DMS114 treated with DMSO at 0.1 percent for 48 hours (cell line): ENCODE data around the gene APOC4.
"Not testable (repeated sequence)": the region's sequence is repeated elsewhere in the genome, so short reads cannot be mapped to it uniquely, and the experiment has no call there.

Source experiments
- DNase-seq: peaks from one replicate; lab custom pipeline; 2025; ENCODE audit not compliant: unreplicated experiment; lab: John Stamatoyannopoulos, UW

APOC4 gene

DNA sequence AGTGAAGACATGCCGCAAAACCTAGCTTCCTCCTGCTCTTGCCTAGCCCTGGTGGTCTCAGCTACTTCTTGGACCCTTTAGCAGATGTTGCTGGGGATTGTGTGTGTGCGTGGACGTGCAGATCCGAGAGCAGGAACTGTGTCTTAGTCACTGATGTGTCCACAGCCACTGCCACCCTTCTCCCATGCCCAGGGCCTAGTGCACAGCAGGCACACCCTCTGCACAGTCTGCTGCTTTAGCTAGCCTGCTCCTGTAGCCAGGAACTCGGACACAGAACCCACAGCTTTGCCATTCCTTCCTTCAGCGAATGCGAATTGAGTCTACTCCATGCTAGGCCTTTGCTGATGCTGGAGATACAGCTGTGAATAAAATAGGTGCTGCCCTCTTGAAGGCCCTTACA is 15.5 kb downstream of the APOC4 start:
- DNase-seq = no peak

- no peak for DNase-seq
Measured at GRCh38 chr19:44958090-44958489, 16.1 kb downstream of the APOC4 start.

DNA sequence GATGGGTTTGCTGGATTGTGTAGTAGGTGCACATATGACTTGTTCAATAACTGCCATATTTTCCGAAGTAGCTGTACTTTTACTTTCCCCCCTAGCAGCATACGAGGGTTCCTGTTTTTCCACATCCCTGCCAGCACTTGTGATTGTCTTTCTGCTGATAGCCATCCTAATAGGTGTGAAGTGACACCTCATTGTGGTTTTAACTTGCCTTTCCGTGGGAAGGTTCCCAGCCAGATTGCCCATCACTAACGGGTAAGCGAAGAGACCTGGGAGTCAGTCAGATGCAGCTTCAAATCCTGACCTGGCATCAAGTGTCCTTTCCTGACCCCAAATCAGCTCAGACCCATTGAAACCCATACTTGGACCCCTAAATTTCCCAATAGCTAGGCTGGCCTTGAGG is 17.7 kb downstream of the APOC4 start:
- no peak for DNase-seq

- DNase-seq = no peak
Measured at GRCh38 chr19:44960906-44961728, 19.1 kb downstream of the APOC4 start.

DNA sequence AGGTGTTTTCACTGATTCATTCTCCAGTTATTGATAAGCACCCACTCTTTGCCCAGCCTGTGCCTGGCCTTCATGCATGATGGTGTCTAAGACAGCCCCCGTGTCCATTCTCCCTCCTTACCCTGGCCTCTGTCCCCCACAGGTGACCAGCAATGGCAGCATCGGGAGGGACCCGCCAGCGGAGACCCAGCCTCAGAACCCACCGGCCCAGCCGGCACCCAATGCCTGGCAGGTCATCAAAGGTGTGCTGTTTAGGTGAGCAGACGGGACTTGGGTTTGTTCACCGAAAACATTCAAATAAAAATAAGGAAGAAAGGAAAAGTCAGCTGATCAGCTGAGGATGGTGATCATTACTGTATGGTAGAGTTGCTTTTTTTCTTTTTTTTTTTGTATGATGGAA is 19.8 kb downstream of the APOC4 start:
- no peak for DNase-seq

DNA sequence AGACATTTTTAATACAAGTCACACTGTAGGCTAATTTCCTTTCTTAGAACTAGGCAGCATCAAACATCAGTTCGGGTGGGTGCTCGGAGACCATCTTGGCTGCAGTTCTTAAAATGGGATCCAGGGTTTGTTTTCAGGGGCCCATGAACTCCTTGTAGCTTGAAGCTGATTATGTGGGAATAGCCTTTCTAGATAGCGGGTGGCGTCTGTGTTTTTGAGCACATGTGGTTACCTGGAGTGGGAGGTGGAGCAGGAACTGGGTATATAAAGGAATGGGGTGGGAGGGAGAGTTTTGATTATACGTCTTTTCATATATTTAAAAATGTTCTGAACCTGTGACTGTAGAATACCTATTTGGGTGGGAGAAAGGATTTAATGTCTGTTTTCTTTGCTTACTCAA is 26.1 kb downstream of the APOC4 start:
- DNase-seq = no peak

DNA sequence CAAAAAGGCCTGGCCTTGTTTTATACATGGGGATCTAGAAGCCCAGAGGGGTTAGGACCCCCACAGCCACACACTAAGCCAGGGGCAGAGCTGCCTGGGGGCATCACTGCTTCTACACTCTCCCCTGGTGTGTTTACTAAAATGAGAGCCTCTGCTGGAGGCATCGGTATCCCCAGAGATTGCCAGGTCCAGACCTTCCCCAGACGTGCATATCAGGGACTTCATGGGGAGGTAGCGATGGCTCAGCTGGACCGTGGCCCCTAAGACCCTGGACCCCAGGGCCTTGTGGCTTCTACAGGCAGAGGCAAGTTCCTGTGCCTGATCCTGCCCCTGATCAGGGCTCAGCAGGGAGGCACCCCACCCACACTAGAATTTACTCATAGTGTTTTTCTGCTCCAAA is 26.6 kb downstream of the APOC4 start:
- DNase-seq = no peak

DNA sequence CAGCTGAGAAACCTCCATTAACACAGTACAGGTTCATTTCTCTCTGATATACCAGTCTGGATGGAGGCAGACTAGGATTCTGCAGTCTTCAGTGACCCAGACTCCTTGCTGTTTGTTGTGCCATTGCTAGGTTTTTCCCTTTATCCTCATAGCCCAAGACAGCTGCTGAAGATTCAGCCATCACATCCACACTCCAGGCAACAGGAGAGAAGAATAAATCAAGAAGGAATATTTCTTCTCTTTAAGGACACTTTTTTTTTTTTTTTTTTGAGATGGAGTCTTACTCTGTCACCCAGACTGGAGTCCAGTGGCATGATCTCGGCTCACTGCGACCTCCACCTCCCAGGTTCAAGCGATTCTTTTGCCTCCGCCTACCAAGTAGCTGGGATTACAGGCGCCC is 27.4 kb downstream of the APOC4 start:
- no peak for DNase-seq

GRCh38 chr19:44971451-44971850 is 29.4 kb downstream of the APOC4 start:
- not testable (repeated sequence) for DNase-seq

DNA sequence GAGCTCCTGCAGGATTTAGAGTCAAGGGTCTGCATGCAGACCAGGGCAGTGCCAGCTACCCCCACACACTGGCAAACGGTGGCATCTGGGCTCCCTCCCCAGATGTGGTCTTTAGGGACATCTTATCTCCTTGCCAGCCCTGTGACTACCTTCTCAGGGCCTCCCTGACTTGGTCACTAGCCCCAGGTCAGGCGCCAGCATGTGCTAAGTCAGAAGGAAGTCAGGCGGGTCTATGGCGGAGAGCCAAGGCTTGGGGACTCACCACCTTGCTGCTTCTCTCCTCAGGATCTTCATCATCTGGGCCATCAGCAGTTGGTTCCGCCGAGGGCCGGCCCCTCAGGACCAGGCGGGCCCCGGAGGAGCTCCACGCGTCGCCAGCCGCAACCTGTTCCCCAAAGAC is 30.8 kb downstream of the APOC4 start:
- DNase-seq = no peak

GRCh38 chr19:44973982-44974735 is 32.1 kb downstream of the APOC4 start:
- DNase-seq = no peak

- no peak for DNase-seq
Measured at GRCh38 chr19:44974857-44975256, 32.8 kb downstream of the APOC4 start.

- no peak for DNase-seq
Measured at GRCh38 chr19:44975444-44975843, 33.4 kb downstream of the APOC4 start.

DNA sequence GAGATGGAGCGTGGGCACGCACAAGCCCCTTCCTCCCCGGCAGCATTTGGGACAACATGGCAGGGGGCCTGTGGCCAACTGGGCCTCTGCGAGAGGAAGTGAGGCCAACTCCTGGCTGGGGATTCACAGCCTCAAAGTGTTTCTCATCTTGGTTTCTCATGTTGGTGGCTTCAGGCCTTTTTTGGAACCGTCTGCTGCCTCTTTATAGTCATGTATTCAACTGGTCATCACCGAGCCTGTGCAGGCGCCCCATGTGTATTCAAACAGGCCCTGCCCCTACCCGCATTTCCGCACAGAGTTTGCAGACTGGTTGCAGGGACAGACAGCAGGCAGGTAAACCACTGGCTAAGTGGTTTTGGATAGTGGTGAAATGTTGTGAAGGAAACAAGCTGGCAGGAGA is 42.0 kb downstream of the APOC4 start:
- no peak for DNase-seq

GRCh38 chr19:44985445-44985844 is 43.4 kb downstream of the APOC4 start:
- DNase-seq = no peak

- DNase-seq = no peak
Measured at GRCh38 chr19:44986389-44986788, 44.4 kb downstream of the APOC4 start.

DNA sequence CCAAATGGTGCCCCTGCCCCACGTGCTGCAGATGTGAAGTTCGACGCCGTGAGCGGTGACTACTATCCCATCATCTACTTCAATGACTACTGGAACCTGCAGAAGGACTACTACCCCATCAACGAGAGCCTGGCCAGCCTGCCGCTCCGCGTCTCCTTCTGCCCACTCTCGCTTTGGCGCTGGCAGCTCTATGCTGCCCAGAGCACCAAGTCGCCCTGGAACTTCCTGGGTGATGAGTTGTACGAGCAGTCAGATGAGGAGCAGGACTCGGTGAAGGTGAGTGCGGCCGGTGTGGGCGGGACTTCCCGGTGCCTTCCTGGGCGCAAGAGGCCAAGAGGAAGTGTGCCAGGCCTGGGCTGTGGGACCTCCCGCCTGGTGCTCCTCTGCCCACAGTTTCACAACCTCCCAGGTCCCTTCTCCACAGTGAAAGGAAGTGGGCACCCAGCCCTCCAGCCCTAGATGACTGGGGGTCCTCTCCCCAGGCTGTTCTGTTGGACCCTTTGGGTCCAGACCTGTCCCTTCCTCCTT is 45.2 kb downstream of the APOC4 start:
- no peak for DNase-seq

DNA sequence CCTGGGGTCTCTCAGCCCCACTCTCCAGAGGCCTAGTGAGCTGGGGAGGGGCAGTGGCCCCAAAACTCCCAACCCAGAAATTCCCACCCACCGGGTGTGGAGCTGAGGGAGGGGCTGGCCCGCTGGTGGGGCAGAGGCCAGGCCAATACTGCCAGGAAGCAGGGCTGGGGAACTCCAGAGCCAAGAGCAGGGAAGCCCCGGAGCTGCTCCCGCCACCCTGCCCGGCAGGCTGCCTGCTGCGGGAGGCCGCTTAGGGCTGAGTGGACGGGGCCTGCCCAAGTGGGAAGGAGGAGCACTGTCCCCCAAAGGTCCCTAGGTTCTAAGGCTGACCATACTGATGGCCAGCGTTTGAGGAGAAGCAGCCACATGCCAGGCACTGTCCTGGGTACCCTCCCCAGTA is 46.2 kb downstream of the APOC4 start:
- DNase-seq = no peak

- no peak for DNase-seq
Measured at GRCh38 chr19:44988896-44989556, 47.0 kb downstream of the APOC4 start.

DNA sequence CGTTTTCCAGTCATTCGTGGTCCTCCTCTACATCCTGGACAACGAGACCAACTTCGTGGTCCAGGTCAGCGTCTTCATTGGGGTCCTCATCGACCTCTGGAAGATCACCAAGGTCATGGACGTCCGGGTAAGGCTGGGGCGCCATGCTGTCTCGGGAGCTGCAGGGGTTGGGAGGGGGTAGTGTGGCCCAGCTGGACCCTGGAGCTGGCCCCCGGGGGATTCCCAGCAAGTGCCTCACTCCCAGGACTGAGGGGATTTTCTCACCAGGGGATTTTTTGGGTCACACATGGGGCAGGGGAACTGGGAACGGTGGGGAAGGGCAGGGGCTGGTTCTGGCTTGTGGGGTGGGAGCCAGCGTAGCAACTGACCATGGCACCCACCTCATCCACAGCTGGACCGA is 48.4 kb downstream of the APOC4 start:
- no peak for DNase-seq

GRCh38 chr19:44990966-44991365 is 48.9 kb downstream of the APOC4 start:
- no peak for DNase-seq
